GM21723 (cell line): ENCODE measurements around the gene GNGT2.
"Not testable (repeated sequence)": the region's sequence is repeated elsewhere in the genome, so short reads cannot be mapped to it uniquely, and the experiment has no call there.

Source experiments
- ATAC-seq: cut with Tn5 transposase; IDR thresholded peaks from one replicate; pipeline ENCODE4 v1.9.1; 2021; ENCODE audit warnings: mild to moderate bottlenecking, moderate library complexity; ENCODE audit not compliant: unreplicated experiment

The GNGT2 gene

GRCh38 chr17:49180998-49181635, 29.3 kb downstream of the GNGT2 start:
- no peak for ATAC-seq

GRCh38 chr17:49180303-49180702, 30.1 kb downstream of the GNGT2 start:
- ATAC-seq, result no peak

GRCh38 chr17:49175978-49176377, 34.4 kb downstream of the GNGT2 start:
- ATAC-seq, result not testable (repeated sequence)

- not testable (repeated sequence) for ATAC-seq
Observed at GRCh38 chr17:49170711-49171110, 39.7 kb downstream of the GNGT2 start.

GRCh38 chr17:49170216-49170615, 40.2 kb downstream of the GNGT2 start:
- no peak for ATAC-seq

- no peak for ATAC-seq
Observed at GRCh38 chr17:49168706-49169105, 41.7 kb downstream of the GNGT2 start.

GRCh38 chr17:49165143-49165542, 45.2 kb downstream of the GNGT2 start:
- no peak for ATAC-seq

- ATAC-seq, result no peak
Observed at GRCh38 chr17:49162866-49163265, 47.5 kb downstream of the GNGT2 start.

GRCh38 chr17:49157784-49158183, 52.6 kb downstream of the GNGT2 start:
- no peak for ATAC-seq

- ATAC-seq, result no peak
Observed at GRCh38 chr17:49156256-49156655, 54.1 kb downstream of the GNGT2 start.
